ENCODE data around the gene SHROOM1. TPM values are rescaled to one million over a fixed set of nuclear protein-coding genes. Genes with fewer than 3 reads are reported as not detected.

Gene SHROOM1
- total and polyA plus RNA-seq, 2 of the 8 experiments (the other 6 are each of a cell fraction or from before 2014, with no cell fraction given) = 3.9 to 5.2 TPM

DNA sequence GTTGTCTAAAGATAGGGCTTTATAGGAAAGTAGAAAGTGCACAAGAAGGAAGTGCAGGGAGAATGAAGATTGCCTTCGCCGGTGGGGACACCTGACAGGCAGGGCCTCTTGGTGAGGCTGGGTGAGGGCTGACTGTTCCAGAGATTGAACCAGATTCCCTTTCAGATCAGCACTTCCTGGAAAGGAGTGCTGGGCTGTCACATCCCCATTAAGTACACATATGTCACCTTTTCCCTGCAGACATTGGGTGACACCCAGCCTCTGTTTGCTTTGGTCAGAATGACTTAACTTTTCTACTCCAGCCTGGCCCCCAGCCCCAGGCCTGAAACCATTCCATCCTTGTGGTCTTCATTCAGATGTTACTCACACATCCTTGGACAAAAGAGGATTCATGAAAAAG is 7.4 kb upstream of the SHROOM1 start:
- no peak overlapping the region for H2BK120ac ChIP-seq (replicated peaks; ENCODE audit: low read depth, low read length)
- no peak overlapping the region for H4K91ac ChIP-seq (replicated peaks; ENCODE audit: insufficient read length, low read length)
- no peak overlapping the region for H3K4me2 ChIP-seq (ENCODE audit: insufficient read depth in 1 of 2, low read depth in 2 of 2, low read length in 2 of 2)
- CTCF ChIA-PET (ENCODE audit: partially characterized antibody) = interaction anchor here (0.6 to 25.6 kb wide), 3 partner anchors 8 to 91 kb away, joined by 4 to 465 read pairs (median 10); partner anchors contain the start of genes GDF9, LEAP2, SHROOM1 and UQCRQ
- H3K23me2 ChIP-seq (ENCODE audit: low read depth, low read length) = no peaks in the 10 kb centered on the region
- H3K79me1 ChIP-seq (ENCODE audit: low read depth, low read length) = no peaks in the 10 kb centered on the region
- H2BK12ac ChIP-seq (ENCODE audit: low read depth, low read length) = no peak overlapping the region
- no peak overlapping the region for H4K5ac ChIP-seq (ENCODE audit: insufficient read length, low read depth, low read length)
- no peak overlapping the region for H3K18ac ChIP-seq (ENCODE audit: extremely low read depth, low read length)
- no peak overlapping the region for H4K8ac ChIP-seq (ENCODE audit: extremely low read depth, insufficient read depth, low read length)
- H3K9me3 ChIP-seq (ENCODE audit: insufficient read depth in 2 of 2, low read depth in 1 of 2, low read length in 1 of 2) = no peaks in the 10 kb centered on the region
- no peak overlapping the region for H3K23ac ChIP-seq (ENCODE audit: insufficient read length)
- no peak overlapping the region for H2BK20ac ChIP-seq (ENCODE audit: low read length)
- H2BK5ac ChIP-seq (ENCODE audit: low read depth, low read length) = no peak overlapping the region
- no peak overlapping the region for H3K14ac ChIP-seq (ENCODE audit: insufficient read length)
- no peaks in the 10 kb centered on the region for H3K36me3 ChIP-seq (ENCODE audit: control insufficient read depth in 2 of 4, insufficient read depth in 4 of 4, low read length in 3 of 4)
- no peak overlapping the region for H3K56ac ChIP-seq (replicated peaks; ENCODE audit: insufficient read length, low read depth, low read length)
- H2AFZ ChIP-seq (ENCODE audit: low read length) = no peak overlapping the region
- POLR2A ChIA-PET (ENCODE audit: partially characterized antibody) = no interaction called here
- H2AK5ac ChIP-seq (ENCODE audit: low read depth, low read length) = no peak overlapping the region
- H3K79me2 ChIP-seq (ENCODE audit: control insufficient read depth in 1 of 2, insufficient read depth in 2 of 2, low read length in 2 of 2) = no peaks in the 10 kb centered on the region
- H3K9ac ChIP-seq (replicated peaks in 1 of 4; ENCODE audit: extremely low read depth in 1 of 4, low read depth in 3 of 4, low read length in 3 of 4) = no peak overlapping the region
- no peak overlapping the region for H3K4me3 ChIP-seq (ENCODE audit: extremely low read depth in 1 of 4, insufficient read depth in 2 of 4, low read depth in 3 of 4, low read length in 4 of 4)
- H3K4me1 ChIP-seq (replicated peaks in 1 of 4; ENCODE audit: control insufficient read depth in 3 of 4, insufficient read depth in 4 of 4, low read length in 3 of 4) = no peaks in the 10 kb centered on the region
- no peak for DNase-seq (ENCODE audit: low read depth in 1 of 2, low spot score in 2 of 2)
- H3K27ac ChIP-seq (ENCODE audit: low read depth, low read length) = no peak overlapping the region
- no peak overlapping the region for H3K4ac ChIP-seq (replicated peaks; ENCODE audit: insufficient read length, low read depth, low read length)
- 89% methylated on average over 2 of the region's 2 CpGs; no CpG with 5 or more reads in 1 of the 2 experiments for WGBS, 2 experiments (ENCODE audit: extremely low coverage in 1 of 2, insufficient coverage in 1 of 2, insufficient read length in 1 of 2, insufficient replicate concordance in 2 of 2, low coverage in 1 of 2, low lambda C conversion rate in 2 of 2, missing lambda C conversion rate in 1 of 2)
- H3K27me3 ChIP-seq (replicated peaks in 1 of 4; ENCODE audit: control insufficient read depth in 3 of 4, extremely low read depth in 1 of 4, insufficient read depth in 3 of 4, low read length in 3 of 4) = no peaks in the 10 kb centered on the region
- FAIRE-seq = no peak
- no peak overlapping the region for H2BK15ac ChIP-seq (ENCODE audit: low read length)
- no peaks in the 10 kb centered on the region for H4K20me1 ChIP-seq (replicated peaks in 1 of 2; ENCODE audit: control insufficient read depth in 1 of 2, insufficient read depth in 2 of 2, low read length in 2 of 2)
- TF ChIP-seq RAD21 (IDR thresholded peaks at IDR 0.05 in 1 of 2, conservative IDR thresholded peaks at IDR 0.05 in 1 of 2; ENCODE audit: low read depth in 2 of 2, low read length in 2 of 2) (no peak), SP4 (IDR thresholded peaks at IDR 0.05; ENCODE audit: low read length) (no peak), ZNF274 (IDR thresholded peaks at IDR 0.05; ENCODE audit: borderline replicate concordance, extremely low read depth, low read length) (no peak), TEAD4 (IDR thresholded peaks at IDR 0.05; ENCODE audit: low read depth, low read length) (no peak), SRF (IDR thresholded peaks at IDR 0.05; ENCODE audit: low read depth, low read length) (no peak), CEBPB (IDR thresholded peaks at IDR 0.05; ENCODE audit: low read depth, low read length) (no peak), SP1 (IDR thresholded peaks at IDR 0.05; ENCODE audit: low read depth, low read length) (no peak), CREB1 (IDR thresholded peaks at IDR 0.05) (no peak), CBX5 (IDR thresholded peaks at IDR 0.05; ENCODE audit: low read depth, low read length) (no peak), GTF2F1 (IDR thresholded peaks at IDR 0.05; ENCODE audit: borderline replicate concordance, low read depth, low read length) (no peak), TCF12 (IDR thresholded peaks at IDR 0.05; ENCODE audit: low read depth, low read length) (no peak), CTCF (IDR thresholded peaks at IDR 0.05; ENCODE audit: control extremely low read depth in 1 of 3, insufficient read depth in 1 of 3, low read depth in 1 of 3, low read length in 3 of 3) (no peak)

Measured in H1 (cell line).